HEK293 (cell line): ENCODE measurements around the gene NABP2.

Experiments
- CTCF ChIA-PET: fragments of 350-600 bp; formaldehyde crosslinking; extraction: SDS; loops from one replicate; lab custom pipeline; 2021; ENCODE audit warnings: antibody characterized with exemption; lab: Yijun Ruan, JAX
- POLR2A ChIA-PET: fragments of 300-600 bp; formaldehyde crosslinking; extraction: SDS; loops from one replicate; lab custom pipeline; 2020; ENCODE audit warnings: antibody characterized with exemption, inconsistent platforms; lab: Yijun Ruan, JAX
- H3K27ac ChIP-seq: fragments of 200-500 bp; sonication (Bioruptor generic); 2 replicates; pipeline ENCODE4 v1.5.1; 2014; ENCODE audit warnings: low read depth, low read length, control low read depth, inconsistent platforms; ENCODE audit errors: extremely low read depth
- H3K36me3 ChIP-seq, 2 experiments: fragments of 200-500 bp in 1 of 2; sonication (Bioruptor generic) in 1 of 2; 1 replicate in 1 of 2; 2 replicates in 1 of 2; pipeline ENCODE4 v1.5.1; 2014 to 2017; ENCODE audit warnings: inconsistent platforms in 2 of 2, low read length in 2 of 2; ENCODE audit not compliant: control insufficient read depth in 2 of 2, insufficient read depth in 1 of 2
- H3K4me1 ChIP-seq: fragments of 200-500 bp; sonication (Bioruptor generic); 2 replicates; pipeline ENCODE4 v1.5.1; 2014; ENCODE audit warnings: mild to moderate bottlenecking, low read length, inconsistent platforms; ENCODE audit not compliant: control insufficient read depth, insufficient read depth
- H3K4me3 ChIP-seq: 2 replicates; pipeline ENCODE4 v1.5.1; 2011; ENCODE audit warnings: low read depth, mild to moderate bottlenecking, control low read depth, low read length, moderate library complexity
- H3K9me3 ChIP-seq: fragments of 200-500 bp; sonication (Bioruptor generic); 2 replicates; pipeline ENCODE4 v1.5.1; 2014; ENCODE audit warnings: low read depth, low read length, inconsistent platforms; ENCODE audit not compliant: control insufficient read depth, insufficient read depth
- EGR2 ChIP-seq: fragments of 450-650 bp; formaldehyde crosslinking; IDR thresholded peaks from 2 replicates; pipeline ENCODE4 v1.5.1; 2016; ENCODE audit warnings: low read depth, missing biosample characterization, missing genetic modification characterization
- GFI1B ChIP-seq: fragments of 450-650 bp; formaldehyde crosslinking; IDR thresholded peaks from 2 replicates; pipeline ENCODE4 v1.5.1; 2016; ENCODE audit warnings: missing biosample characterization, missing genetic modification characterization
- GLIS1 ChIP-seq: fragments of 450-650 bp; formaldehyde crosslinking; IDR thresholded peaks from 2 replicates; pipeline ENCODE4 v1.5.1; 2016; ENCODE audit warnings: missing biosample characterization, missing genetic modification characterization
- IKZF3 ChIP-seq: fragments of 450-650 bp; IDR thresholded peaks from 2 replicates; pipeline ENCODE4 v1.5.0; 2018; ENCODE audit warnings: missing biosample characterization, mild to moderate bottlenecking, missing genetic modification characterization, moderate library complexity
- MZF1 ChIP-seq: fragments of 450-650 bp; formaldehyde crosslinking; IDR thresholded peaks from 2 replicates; pipeline ENCODE4 v1.5.1; 2017; ENCODE audit warnings: missing biosample characterization, missing genetic modification characterization, borderline replicate concordance
- PRDM1 ChIP-seq: fragments of 450-650 bp; formaldehyde crosslinking; IDR thresholded peaks from 2 replicates; pipeline ENCODE4; 2016; ENCODE audit warnings: missing biosample characterization, missing genetic modification characterization
- SCRT1 ChIP-seq: fragments of 450-650 bp; formaldehyde crosslinking; IDR thresholded peaks from 2 replicates; pipeline ENCODE4 v1.5.1; 2016; ENCODE audit warnings: missing biosample characterization, missing genetic modification characterization, borderline replicate concordance
- SCRT2 ChIP-seq: fragments of 450-650 bp; formaldehyde crosslinking; IDR thresholded peaks from 2 replicates; pipeline ENCODE4 v1.5.1; 2016; ENCODE audit warnings: missing biosample characterization, missing genetic modification characterization
- ZNF112 ChIP-seq: fragments of 450-650 bp; formaldehyde crosslinking; IDR thresholded peaks from 2 replicates; pipeline ENCODE4 v1.5.0; 2017; ENCODE audit warnings: missing biosample characterization, missing genetic modification characterization
- ZNF169 ChIP-seq: fragments of 450-650 bp; formaldehyde crosslinking; IDR thresholded peaks from 2 replicates; pipeline ENCODE4 v1.5.1; 2016; ENCODE audit warnings: missing biosample characterization, missing genetic modification characterization
- ZNF184 ChIP-seq: fragments of 450-650 bp; IDR thresholded peaks from 2 replicates; pipeline ENCODE4 v1.5.1; 2018; ENCODE audit warnings: missing biosample characterization, mild to moderate bottlenecking, missing genetic modification characterization
- ZNF335 ChIP-seq: fragments of 450-650 bp; formaldehyde crosslinking; conservative IDR thresholded peaks from 2 replicates; pipeline ENCODE4 v1.5.1; 2016; ENCODE audit warnings: missing biosample characterization, missing genetic modification characterization
- ZNF544 ChIP-seq: fragments of 450-650 bp; formaldehyde crosslinking; IDR thresholded peaks from 2 replicates; pipeline ENCODE4 v1.5.0; 2017; ENCODE audit warnings: missing biosample characterization, missing genetic modification characterization
- ZNF654 ChIP-seq: fragments of 450-650 bp; formaldehyde crosslinking; IDR thresholded peaks from 2 replicates; pipeline ENCODE4 v1.5.1; 2016; ENCODE audit warnings: low read depth, missing biosample characterization, missing genetic modification characterization
- ZNF664 ChIP-seq: fragments of 450-650 bp; formaldehyde crosslinking; IDR thresholded peaks from 2 replicates; pipeline ENCODE4 v1.5.1; 2016; ENCODE audit warnings: missing biosample characterization, missing genetic modification characterization
- TF ChIP-seq, protein P1 (sequence below): fragments of 450-650 bp; formaldehyde crosslinking; IDR thresholded peaks from 2 replicates; pipeline ENCODE4 v1.5.1; 2016; ENCODE audit warnings: missing biosample characterization, missing genetic modification characterization
- TF ChIP-seq, protein P2 (sequence below): fragments of 450-650 bp; formaldehyde crosslinking; IDR thresholded peaks from 2 replicates; pipeline ENCODE4 v1.5.1; 2016; ENCODE audit warnings: missing biosample characterization, missing genetic modification characterization
- TF ChIP-seq, protein P3 (sequence below): fragments of 450-650 bp; formaldehyde crosslinking; IDR thresholded peaks from 2 replicates; pipeline ENCODE4 v1.5.1; 2016; ENCODE audit warnings: missing biosample characterization, missing genetic modification characterization
- TF ChIP-seq, protein P4 (sequence below): fragments of 450-650 bp; formaldehyde crosslinking; IDR thresholded peaks from 2 replicates; pipeline ENCODE4 v1.5.1; 2017; ENCODE audit warnings: missing biosample characterization, missing genetic modification characterization

Gene NABP2

DNA sequence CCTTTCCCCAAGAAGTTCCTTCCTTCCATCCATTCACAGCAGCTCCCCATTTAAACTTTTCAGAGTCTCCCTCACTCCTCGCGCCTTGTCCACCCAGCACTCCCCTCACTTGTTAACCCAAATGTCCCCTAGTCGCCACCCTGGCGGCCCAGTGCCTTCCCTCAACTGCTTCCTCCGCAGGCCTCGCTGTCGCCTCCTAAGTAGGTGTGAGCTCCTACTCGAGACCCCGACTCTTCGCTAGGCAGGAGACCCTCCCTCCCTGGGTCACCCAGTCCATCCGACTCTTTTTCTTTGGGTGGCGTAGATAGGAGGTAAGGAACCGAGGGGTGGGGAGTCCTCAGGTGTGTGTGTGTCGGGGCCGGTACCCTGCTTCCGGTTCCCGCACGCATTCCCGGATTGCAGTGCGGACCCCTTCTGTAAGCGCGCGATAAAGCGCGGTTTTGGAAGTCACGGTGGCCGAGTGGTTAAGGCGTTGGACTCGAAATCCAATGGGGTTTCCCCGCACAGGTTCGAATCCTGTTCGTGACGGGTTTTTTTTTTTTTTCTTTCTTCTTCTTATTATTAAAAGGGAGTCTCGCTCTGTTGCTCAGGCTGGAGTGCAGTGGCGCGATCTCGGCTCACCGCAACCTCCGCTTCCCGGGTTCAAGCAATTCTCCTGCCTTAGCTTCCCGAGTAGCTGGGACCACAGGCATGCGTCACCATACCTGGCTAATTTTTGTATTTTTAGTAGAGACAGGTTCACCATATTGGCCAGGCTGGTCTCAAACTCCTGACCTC lies 34.0 kb upstream of the NABP2 start (continued):
- peak; percentile 96 for TF ChIP-seq ZNF335 (tag by site-specific recombination)
- TF ChIP-seq MZF1: peak; percentile 20; the same call in 1 of the 2 replicates
- TF ChIP-seq SCRT2 (tag by site-specific recombination): peak; percentile 95
- TF ChIP-seq, protein P1, sequence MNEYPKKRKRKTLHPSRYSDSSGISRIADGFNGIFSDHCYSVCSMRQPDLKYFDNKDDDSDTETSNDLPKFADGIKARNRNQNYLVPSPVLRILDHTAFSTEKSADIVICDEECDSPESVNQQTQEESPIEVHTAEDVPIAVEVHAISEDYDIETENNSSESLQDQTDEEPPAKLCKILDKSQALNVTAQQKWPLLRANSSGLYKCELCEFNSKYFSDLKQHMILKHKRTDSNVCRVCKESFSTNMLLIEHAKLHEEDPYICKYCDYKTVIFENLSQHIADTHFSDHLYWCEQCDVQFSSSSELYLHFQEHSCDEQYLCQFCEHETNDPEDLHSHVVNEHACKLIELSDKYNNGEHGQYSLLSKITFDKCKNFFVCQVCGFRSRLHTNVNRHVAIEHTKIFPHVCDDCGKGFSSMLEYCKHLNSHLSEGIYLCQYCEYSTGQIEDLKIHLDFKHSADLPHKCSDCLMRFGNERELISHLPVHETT (tag by site-specific recombination): peak; percentile 93
- TF ChIP-seq, protein P2, sequence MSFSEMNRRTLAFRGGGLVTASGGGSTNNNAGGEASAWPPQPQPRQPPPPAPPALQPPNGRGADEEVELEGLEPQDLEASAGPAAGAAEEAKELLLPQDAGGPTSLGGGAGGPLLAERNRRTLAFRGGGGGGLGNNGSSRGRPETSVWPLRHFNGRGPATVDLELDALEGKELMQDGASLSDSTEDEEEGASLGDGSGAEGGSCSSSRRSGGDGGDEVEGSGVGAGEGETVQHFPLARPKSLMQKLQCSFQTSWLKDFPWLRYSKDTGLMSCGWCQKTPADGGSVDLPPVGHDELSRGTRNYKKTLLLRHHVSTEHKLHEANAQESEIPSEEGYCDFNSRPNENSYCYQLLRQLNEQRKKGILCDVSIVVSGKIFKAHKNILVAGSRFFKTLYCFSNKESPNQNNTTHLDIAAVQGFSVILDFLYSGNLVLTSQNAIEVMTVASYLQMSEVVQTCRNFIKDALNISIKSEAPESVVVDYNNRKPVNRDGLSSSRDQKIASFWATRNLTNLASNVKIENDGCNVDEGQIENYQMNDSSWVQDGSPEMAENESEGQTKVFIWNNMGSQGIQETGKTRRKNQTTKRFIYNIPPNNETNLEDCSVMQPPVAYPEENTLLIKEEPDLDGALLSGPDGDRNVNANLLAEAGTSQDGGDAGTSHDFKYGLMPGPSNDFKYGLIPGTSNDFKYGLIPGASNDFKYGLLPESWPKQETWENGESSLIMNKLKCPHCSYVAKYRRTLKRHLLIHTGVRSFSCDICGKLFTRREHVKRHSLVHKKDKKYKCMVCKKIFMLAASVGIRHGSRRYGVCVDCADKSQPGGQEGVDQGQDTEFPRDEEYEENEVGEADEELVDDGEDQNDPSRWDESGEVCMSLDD (tag by site-specific recombination): peak; percentile 77
- peak; percentile 56; the same call in 1 of the 2 replicates for TF ChIP-seq ZNF664 (tag by site-specific recombination)
- TF ChIP-seq, protein P3, sequence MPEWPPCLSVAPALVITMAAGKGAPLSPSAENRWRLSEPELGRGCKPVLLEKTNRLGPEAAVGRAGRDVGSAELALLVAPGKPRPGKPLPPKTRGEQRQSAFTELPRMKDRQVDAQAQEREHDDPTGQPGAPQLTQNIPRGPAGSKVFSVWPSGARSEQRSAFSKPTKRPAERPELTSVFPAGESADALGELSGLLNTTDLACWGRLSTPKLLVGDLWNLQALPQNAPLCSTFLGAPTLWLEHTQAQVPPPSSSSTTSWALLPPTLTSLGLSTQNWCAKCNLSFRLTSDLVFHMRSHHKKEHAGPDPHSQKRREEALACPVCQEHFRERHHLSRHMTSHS (tag by site-specific recombination): no peak
- no peak for TF ChIP-seq ZNF544 (tag by site-specific recombination)
- TF ChIP-seq SCRT1 (tag by site-specific recombination): peak; percentile 96
- TF ChIP-seq ZNF112 (tag by site-specific recombination): no peak
- TF ChIP-seq ZNF654 (tag by site-specific recombination): no peak; the same call in 1 of the 2 replicates
- 0 out of 2 replicates have a peak, but pooled peaks have one; percentile 63 for TF ChIP-seq ZNF184 (tag by site-specific recombination)
- TF ChIP-seq GFI1B (tag by site-specific recombination): peak; percentile 32; the same call in 1 of the 2 replicates
- 0 out of 2 replicates have a peak, but pooled peaks have one; percentile 18 for TF ChIP-seq GLIS1 (tag by site-specific recombination)
- 0 out of 2 replicates have a peak, but pooled peaks have one; percentile 6 for TF ChIP-seq EGR2 (tag by site-specific recombination)
- TF ChIP-seq ZNF169 (tag by site-specific recombination): no peak

DNA sequence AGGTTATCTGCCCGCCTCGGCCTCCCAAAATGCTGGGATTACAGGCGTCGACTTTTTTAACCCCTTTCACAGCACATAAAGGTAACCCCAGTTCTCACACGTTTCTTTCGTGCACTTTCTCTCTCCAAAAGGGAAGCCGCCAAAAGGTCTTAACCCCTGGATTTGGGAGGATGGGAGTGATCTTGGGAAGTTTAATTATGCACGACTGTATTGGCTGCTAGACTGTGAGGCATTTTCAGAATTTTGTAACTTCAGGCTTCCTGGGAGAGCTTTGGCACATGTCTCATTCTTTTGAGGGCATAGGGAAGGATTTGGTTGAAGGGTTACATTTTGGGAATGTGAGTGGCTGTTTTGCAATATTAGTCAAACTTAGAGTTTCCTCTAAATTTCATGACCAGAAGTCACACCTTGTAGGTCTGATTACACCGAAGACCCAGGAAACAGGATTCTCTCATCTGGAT lies 33.4 kb upstream of the NABP2 start:
- Histone ChIP-seq H3K9me3 (no peaks in the 10 kb centered on the region), H3K4me3 (peak overlapping the region; percentile 27), H3K27ac (peak overlapping the region; percentile 86), H3K36me3 (peaks cover 7 to 16% of the 10 kb centered on the region in 2 experiments), H3K4me1 (no peaks in the 10 kb centered on the region; the same call in 1 of the 2 replicates)
- CTCF ChIA-PET: interaction anchor here (0.7 to 6.1 kb wide), 10 partner anchors 16 to 446 kb away, joined by 3 to 86 read pairs (median 13); partner anchors contain the start of genes ANKRD52, ESYT1, RNF41 and RPL41
- POLR2A ChIA-PET: interaction anchor here (0.7 to 5.3 kb wide), 9 partner anchors 16 to 109 kb away, joined by 3 to 59 read pairs (median 14); partner anchors contain the start of genes CS, MYL6, PA2G4 and RNF41
- TF ChIP-seq PRDM1 (tag by site-specific recombination): 0 out of 2 replicates have a peak, but pooled peaks have one; percentile 57
- peak; percentile 59 for TF ChIP-seq IKZF3 (tag by site-specific recombination)
- TF ChIP-seq, protein P4, sequence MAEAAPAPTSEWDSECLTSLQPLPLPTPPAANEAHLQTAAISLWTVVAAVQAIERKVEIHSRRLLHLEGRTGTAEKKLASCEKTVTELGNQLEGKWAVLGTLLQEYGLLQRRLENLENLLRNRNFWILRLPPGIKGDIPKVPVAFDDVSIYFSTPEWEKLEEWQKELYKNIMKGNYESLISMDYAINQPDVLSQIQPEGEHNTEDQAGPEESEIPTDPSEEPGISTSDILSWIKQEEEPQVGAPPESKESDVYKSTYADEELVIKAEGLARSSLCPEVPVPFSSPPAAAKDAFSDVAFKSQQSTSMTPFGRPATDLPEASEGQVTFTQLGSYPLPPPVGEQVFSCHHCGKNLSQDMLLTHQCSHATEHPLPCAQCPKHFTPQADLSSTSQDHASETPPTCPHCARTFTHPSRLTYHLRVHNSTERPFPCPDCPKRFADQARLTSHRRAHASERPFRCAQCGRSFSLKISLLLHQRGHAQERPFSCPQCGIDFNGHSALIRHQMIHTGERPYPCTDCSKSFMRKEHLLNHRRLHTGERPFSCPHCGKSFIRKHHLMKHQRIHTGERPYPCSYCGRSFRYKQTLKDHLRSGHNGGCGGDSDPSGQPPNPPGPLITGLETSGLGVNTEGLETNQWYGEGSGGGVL: no peak
